HG02973 (cell line): ENCODE measurements around the gene DDAH1.
"Not testable (repeated sequence)": the region's sequence is repeated elsewhere in the genome, so short reads cannot be mapped to it uniquely, and the experiment has no call there.

Experiments used
- ATAC-seq: cut with Tn5 transposase; IDR thresholded peaks from one replicate; pipeline ENCODE4 v1.9.1; 2021; ENCODE audit warnings: moderate library complexity; ENCODE audit not compliant: unreplicated experiment

The DDAH1 gene

DNA sequence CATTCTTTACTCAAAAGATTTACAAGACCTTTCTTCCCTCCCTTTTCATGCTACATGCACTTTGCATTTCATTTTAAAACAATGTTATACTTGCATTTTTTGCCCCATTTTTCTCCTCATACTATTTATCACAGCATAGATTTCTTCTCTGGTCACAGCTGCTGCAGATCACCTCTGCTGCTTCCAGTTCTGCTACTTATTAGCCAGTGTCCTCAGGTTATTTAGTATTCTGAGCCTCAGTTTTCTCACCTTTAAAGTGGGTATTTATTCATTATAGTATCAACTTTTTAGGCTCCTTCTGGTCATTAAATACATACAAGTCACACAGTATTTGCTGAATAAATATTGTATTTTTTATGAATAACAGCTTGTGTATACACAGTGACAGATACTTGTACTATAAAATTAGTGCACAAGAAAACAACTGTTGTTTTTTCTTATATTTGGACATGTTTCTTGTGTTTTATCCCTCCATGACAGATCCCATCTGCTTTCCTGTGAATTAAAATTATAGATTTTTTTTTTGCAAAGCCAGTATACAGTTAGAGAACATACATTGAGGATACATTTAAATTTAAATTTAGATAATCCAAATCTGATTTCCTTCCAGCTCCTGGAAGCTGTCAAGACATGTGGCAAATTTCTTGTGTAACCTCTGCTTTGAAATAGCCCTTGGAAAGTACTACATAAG is 103.2 kb downstream of the DDAH1 start:
- no peak for ATAC-seq

DNA sequence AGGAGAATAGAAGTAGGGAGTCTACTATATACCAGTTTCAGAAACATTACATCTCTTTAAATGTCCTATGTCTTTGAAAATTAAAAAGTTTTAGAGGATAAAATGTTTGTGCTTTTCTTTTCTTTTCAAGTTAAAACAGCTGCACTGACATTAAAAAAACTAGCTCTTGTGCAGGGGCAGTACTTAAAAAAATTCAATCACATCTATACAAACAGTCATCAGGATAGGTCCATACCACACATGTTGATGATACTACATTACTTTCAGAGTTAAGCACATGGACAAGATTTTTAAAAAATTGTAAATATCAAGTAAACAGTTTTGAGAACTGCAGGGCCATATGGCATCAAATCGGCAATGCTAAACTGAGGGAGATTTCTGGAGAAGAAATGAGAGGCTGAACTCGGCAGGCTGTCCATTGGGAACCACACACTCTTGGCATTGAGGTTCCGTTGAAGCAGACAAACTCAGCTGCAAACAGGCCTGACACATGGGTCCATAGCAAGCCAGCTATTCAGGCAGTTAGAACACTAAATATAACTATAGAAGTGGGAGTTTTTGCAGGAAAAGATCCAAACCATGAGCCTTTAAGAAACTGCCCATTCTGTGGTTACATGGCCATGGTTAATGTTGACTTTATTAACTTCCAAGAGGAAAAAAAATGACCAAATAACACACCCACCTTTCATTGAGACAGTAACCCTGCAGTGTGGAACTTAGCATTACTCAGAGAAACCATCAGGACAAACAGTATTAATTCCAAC is 104.0 kb downstream of the DDAH1 start:
- no peak for ATAC-seq

DNA sequence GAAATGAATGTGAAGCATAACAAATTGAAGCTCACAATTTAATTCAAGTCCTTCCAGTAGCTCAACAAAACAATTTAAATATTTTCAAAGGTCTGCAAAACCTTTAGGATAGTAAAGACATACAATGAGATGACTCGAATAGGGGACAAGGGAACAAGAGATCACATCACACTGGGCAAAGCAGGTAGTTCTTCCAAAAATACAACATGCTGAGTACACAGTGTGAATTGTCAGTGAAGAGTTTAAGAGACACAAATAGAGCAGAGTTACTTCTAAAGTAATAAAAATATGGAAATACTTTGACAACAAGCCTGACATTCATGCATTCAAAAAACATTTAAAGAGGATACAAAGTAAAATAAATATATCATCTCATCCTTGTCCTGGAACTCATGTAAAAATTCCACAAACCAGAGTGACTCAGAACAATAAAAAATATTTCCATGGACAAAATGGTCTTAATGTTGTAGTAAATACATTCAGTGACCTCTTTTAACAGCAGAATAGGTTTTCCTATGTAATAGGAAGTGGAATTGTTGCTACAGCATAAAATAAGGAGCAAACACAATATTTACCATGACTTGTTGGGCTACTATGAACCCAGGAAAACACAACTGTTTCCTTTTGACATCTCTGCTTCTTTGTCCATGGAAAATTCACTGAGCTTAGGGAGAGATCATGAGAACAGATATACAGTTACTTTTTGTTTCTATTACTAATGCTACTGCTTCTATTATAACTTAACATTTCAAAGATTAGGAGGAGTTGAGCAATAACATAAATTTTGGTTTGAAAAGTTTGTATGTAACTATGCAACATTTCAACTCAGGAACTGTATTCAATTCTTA is 104.9 kb downstream of the DDAH1 start:
- no peak for ATAC-seq

DNA sequence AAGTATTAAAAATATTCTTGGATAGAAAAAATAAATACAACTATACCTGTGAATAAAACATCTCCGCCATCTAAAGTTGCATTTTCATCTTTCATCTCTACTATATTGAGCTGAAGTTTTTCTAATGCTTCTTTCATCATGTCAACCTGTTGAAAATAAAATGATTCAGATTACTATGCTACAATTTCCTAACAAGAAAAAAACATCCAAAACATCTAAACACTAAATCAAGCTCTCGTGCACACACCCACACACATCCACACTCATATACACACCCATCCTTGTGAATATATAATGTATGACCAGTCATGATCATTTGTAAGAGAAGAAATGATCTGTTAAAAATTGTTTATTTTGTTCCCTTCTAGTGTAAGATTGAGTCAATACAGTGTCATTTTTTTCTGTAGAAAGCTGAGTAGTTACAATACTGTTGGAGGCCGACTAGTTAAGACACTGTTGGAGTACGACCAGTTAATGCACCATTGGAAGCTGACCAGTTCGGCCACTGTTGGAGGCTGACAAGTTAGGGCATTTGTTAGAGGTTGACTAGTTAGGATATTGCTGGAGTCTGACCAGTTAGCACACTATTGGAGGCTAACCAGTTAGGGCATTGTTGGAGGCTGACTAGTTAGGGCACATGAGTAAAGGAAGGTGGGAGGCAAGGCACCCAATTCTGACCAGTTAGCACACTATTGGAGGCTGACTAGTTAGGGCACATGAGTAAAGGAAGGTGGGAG is 106.1 kb downstream of the DDAH1 start:
- no peak for ATAC-seq

DNA sequence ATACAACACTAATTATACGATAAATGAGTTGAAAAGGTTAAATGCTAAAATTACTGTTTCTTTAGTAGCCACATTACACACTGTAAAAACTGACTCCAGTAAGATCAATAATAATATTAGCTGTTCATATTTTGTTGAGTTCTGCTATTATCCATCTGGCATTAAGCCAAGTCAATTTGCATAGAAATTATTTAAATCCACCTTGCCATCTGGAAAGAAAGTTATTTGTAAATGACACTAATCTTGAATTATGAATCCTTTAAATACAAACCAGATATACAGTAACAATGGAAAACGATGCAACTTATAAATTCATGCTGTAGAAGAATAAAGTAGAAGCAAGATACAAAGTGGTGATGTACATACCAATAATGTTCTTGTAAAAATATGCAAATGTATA is 107.1 kb downstream of the DDAH1 start:
- no peak for ATAC-seq

DNA sequence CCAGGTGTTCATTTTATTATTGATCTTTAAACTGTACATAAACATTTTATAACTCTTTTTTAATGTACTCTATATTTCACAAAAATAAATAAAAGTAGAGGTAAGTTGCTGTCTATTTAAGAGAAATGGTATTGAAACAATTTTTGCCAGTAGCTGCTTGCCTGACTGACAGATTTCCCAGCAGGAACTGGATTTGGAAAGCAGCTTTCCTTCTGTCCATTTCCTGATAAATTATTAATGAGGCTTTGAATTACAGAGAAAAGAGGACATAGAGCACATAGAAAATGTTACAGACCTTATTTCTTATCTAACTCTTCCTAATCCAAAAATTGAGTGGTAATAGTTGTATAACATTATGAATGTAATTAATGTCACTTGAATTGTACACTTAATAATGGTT is 108.8 kb downstream of the DDAH1 start:
- ATAC-seq, result no peak

DNA sequence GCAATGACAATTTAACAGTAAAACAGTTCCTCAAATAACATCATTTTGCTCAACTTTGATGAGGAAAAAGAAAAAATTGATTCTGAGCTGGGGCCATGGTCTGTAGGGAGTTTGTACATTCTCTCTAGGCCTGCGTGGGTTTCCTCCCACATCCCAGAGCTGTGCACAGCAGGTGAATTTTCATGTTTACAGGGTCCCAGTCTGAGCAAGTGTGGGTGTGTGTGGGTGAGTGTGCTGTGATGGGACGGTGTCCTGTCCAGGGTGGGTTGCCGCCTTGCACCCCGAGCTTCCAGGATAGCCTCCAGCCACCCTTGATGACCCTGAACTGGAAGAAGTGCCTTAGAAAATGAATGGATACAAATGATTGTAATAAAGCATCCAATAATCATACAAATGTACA is 112.9 kb downstream of the DDAH1 start:
- ATAC-seq, result no peak

DNA sequence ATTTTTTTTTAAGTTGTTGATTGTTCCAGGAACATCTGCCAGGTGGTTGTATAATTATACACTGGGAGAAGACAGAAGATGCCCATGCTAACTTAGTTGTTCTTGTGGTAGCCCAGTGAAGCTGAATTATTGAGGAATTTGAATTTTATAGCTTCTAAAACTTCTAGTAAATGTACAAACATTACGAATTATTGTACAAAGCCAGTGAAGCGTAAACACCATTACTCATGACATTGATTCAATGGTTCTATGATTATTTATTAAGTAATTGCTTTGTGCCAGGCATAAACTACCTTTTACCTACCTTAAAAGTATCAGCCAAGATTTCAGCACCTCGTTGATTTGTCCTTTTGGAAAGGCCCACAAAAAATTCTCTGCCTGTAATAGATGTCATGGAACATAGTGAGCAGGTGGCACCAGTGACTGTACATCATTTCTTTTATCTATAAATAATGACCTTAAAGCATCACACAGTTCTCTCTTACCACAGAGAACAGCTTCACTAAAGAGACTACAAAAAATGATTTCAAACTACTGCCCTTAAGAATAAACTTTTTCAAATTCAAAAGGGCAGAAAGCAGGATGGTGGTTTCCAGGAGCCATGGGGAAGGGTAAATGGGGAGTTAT is 113.6 kb downstream of the DDAH1 start:
- ATAC-seq, result no peak

DNA sequence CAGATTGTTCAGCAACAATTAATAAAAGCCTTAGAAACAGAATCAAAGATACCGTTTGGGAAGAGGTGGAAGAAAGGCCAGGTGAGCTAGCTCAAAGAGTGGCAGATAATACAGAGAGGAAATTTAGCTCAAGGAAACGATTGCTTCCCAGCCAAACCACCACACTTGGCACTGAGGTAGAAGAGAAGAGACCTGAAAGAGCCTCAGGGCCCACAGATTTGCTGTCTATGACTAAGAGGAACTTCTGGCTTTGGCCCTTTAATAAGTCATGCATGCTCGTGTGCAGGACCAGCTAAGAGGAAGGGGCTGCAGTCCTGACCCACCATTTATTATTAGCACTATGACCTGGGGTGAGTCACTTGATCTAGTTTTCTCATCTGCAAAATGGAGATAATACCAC is 115.7 kb downstream of the DDAH1 start:
- no peak for ATAC-seq

DNA sequence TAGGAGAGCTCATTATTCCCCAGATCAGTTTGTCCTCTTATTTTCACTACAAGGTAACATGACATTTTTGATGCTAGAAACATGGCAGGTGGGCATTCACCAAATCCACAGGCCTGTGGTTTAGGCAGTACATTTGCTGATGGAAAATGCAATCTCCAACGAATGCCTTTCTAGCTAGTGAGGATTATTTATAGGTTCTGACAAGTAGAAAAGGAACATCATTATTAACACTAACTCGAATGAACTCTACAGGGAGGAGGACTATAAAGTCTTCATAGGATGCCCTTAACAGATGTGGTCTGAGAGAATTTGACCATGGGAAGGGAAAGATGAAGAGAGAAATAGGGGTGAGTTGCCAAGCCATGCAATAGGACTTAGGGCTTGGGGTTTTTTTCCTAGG is 117.1 kb downstream of the DDAH1 start:
- ATAC-seq, result no peak

DNA sequence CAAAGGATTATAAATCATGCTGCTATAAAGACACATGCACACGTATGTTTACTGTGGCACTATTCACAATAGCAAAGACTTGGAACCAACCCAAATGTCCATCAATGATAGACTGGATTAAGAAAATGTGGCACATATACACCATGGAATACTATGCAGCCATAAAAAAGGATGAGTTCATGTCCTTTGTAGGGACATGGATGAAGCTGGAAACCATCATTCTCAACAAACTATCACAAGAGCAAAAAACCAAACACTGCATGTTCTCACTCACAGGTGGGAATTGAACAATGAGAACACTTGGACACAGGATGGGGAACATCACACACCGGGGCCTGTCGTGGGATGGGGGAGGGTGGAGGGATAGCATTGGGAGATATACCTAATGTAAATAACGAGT is 117.7 kb downstream of the DDAH1 start:
- not testable (repeated sequence) for ATAC-seq

DNA sequence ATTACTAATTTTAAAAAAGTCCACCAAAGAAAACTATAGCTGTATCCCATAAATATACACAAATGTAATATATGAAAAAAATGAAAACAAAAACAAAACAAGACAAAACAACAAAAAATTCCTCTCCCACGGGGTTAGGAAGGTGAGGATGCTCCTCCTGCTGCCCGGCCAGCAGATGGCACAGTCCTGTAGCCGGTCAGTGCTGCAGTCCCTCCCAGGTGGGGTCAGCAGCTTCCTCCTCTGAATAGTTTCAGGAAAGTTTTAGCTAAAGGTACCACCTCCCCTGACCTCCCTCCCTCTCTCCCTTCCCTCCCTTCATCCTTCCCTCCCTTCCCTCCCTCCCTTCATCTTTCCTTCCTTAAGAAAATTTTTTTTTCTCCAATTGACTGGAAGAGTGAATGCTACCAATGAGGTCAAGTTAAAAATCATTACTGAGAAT is 120.7 kb downstream of the DDAH1 start:
- no peak for ATAC-seq

DNA sequence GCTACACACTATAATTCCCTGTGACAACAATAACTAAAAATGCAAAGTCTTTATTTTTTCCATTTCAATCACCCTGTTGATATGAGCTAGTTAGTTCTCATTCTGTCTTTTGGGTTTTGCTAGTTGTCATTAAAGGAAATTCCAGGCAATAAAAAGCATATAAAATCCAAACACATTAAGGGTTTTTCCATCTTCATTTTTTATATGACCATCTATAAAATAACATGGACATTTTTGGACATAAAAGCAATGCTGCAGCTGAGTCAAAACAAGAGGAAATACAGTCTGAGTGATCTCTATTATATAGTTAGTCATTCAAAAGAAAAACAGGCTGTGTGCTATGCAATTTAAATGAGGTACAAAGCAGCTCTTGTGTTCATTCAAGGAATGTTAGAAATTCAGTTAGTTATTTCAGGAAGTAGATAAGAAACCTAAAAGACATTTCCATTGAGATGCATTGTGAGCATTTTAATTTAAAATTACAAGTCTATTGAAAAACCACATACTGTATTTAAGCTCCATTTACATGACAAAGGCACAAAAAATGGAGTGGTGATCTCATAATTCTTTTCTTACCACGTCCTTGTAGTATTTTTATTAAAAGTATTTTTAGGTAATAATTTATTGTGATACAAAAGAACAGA is 121.2 kb downstream of the DDAH1 start:
- ATAC-seq, result no peak

DNA sequence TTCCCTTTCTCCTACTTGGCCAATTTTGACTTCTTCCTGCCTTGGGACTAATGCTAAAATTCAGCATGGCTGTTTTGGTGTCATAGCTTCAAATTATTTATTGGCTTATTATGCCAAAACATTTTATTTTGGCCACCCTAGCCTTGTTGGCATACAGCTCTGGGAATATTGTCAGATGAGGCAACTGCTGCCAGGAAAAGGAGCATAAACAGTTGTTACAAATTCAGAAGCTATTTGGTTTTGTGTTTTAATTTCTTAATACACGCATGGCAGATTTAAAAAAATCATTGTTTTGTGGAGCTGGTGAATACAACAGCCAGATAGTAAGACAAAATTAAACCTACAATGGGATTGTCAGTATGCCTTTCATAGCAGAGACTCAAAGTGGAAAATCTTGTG is 121.7 kb downstream of the DDAH1 start:
- no peak for ATAC-seq

DNA sequence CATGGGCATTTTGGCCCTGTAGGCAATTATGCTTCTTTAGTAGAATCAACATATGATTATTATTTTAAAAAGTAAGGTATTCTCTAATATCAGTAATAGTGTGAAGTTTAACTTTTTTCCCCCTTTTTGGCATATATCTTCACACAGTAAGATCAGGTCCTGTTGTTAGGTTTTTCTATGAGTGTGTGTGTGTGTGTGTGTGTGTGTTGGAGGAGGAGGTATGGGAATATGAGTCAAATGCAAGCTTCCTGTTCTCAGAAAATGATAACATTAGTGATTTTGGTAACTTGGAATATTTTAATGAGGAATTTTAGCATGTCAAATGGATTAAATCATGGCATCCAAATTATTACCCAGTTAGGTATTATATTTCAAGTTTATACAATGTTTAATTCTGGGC is 122.8 kb downstream of the DDAH1 start:
- no peak for ATAC-seq

DNA sequence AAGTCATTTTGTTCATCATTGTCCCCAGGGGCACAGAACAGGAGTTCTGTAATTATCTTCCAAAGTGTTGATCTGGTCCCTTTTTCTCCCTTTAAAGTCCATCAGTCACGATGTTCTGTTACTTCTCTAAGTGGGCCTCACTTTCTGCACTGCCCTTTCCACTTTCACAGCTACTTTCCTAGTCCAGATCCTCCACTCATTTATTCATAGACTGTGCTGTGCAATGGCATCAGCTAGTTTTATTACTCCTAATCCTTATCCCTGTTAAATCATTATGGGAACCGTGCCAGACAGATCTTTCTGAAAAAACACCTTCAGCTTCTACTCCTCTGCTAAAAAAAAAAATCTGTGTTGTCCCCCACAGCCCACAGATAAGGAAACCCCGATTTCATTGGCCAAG is 124.5 kb downstream of the DDAH1 start:
- ATAC-seq, result no peak

DNA sequence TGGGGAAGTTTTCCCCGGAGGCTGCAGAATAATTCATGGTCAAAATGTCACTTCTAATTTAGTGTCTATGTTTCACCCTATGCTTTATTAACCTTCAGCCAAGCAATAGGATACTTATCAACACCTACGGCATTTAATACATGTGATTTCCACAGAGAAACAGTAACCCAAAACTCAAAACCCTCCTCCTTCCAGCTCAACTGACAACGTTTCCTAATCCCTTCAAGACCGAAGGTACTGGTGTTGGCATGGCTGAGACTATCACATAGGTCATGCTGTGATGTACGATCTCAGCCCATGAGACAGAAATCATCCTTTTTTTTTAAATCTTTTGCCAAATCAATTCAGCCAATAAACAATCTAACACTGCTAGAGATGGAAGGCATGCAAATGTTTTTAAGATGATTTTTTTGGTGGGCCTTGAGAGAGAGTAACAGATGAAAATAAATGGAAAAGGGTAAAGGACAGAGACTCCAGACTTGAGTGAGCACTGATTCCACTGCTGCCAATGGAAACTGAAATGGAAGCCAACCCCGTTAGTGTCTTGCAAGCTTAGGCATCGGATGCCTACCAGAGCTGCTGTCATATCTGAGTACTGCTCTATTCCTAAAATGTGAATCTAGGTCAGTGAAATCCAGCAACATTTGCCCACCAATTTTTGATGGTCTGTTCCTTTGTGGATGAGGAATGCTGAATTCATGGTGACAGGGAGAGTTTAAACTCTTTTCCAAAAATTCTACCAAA is 125.1 kb downstream of the DDAH1 start:
- no peak for ATAC-seq

DNA sequence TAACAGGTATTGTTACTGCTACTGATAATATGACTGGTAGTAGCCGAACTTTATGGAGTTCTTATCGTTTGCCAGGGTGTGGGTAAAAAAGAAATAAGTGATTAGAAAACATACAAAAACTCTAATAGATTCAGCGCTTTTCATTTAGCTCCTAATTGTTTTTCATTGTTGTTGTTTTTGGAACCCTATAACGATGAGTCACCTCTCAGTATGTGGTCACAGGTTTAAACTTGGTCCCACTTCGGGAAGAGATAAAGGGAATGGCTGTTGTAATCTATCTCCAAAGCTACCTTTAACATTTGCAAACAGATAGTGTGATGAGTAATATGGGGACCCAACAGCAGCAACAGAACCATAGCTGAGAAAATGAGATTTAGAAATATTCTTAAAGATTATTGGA is 125.9 kb downstream of the DDAH1 start:
- ATAC-seq, result no peak

DNA sequence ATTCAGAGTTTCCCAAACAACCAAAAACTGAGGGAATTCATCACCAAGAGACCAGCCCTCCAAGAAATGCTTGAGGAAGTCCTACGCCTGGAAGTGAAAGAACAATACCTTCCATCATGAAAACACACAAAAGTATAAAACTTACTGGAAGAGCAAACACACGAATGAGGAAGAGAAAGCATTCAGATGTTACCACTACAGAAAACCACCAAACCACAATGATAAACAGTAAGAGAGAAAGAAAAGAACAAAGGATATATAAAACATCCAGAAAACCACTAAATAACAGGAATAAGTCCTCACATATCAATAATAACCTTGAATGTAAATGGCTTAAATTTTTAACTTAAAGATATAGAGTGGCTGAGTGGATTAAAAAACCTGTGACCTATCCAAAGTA is 130.0 kb downstream of the DDAH1 start:
- peak; percentile 49 for ATAC-seq
